ENCODE measurements around the gene GIN1. TPM values are rescaled to one million over a fixed set of nuclear protein-coding genes. Genes with fewer than 3 reads are reported as not detected.
A peak's percentile ranks its signal among the peaks of the same experiment; 100 is the strongest.

GIN1 gene
- total and polyA plus RNA-seq, 9 of the 15 experiments (the other 6 are each of a cell fraction or from before 2014, with no cell fraction given) = 2.4 to 9.8 (median 7.8) TPM

DNA sequence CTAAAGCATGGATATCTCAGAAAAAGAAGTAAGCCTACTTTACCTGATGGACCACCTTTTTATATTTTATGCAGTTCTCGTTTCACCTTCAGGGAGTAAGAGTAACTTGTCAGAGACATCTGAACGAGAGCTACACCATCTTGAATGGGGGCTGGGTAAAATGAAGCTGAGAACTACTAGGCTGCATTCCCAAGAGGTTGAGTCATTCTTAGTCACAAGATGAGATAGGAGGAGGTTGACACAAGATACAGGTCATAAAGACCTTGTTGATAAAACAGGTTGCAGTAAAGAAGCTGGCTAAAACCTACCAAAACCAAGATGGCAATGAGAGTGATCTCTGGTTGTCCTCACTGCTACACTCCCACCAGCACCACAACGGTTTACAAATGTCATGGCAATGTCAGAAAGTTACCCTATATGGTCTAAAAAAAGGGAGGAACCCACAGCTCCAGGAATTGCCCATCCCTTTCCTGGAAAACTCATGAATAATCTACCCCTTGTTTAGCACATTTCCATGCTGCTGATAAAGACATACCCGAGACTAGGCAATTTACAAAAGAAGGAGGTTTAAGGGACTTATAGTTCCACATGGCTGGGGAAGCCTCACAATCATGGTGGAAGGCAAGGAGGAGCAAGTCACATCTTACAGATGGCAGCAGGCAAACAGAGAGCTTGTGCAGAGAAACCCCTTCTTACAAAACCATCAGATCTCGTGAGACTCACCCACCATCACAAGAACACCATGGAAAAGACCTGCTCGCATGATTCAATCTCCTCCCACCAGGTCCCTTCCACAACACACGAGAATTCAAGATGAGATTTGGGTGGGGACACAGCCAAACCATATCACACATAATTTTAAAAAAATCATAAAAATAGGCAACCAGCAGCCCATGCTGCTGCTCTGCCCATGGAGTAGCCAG is 62.5 kb downstream of the GIN1 start (continued):
- TF ChIP-seq, protein P1, sequence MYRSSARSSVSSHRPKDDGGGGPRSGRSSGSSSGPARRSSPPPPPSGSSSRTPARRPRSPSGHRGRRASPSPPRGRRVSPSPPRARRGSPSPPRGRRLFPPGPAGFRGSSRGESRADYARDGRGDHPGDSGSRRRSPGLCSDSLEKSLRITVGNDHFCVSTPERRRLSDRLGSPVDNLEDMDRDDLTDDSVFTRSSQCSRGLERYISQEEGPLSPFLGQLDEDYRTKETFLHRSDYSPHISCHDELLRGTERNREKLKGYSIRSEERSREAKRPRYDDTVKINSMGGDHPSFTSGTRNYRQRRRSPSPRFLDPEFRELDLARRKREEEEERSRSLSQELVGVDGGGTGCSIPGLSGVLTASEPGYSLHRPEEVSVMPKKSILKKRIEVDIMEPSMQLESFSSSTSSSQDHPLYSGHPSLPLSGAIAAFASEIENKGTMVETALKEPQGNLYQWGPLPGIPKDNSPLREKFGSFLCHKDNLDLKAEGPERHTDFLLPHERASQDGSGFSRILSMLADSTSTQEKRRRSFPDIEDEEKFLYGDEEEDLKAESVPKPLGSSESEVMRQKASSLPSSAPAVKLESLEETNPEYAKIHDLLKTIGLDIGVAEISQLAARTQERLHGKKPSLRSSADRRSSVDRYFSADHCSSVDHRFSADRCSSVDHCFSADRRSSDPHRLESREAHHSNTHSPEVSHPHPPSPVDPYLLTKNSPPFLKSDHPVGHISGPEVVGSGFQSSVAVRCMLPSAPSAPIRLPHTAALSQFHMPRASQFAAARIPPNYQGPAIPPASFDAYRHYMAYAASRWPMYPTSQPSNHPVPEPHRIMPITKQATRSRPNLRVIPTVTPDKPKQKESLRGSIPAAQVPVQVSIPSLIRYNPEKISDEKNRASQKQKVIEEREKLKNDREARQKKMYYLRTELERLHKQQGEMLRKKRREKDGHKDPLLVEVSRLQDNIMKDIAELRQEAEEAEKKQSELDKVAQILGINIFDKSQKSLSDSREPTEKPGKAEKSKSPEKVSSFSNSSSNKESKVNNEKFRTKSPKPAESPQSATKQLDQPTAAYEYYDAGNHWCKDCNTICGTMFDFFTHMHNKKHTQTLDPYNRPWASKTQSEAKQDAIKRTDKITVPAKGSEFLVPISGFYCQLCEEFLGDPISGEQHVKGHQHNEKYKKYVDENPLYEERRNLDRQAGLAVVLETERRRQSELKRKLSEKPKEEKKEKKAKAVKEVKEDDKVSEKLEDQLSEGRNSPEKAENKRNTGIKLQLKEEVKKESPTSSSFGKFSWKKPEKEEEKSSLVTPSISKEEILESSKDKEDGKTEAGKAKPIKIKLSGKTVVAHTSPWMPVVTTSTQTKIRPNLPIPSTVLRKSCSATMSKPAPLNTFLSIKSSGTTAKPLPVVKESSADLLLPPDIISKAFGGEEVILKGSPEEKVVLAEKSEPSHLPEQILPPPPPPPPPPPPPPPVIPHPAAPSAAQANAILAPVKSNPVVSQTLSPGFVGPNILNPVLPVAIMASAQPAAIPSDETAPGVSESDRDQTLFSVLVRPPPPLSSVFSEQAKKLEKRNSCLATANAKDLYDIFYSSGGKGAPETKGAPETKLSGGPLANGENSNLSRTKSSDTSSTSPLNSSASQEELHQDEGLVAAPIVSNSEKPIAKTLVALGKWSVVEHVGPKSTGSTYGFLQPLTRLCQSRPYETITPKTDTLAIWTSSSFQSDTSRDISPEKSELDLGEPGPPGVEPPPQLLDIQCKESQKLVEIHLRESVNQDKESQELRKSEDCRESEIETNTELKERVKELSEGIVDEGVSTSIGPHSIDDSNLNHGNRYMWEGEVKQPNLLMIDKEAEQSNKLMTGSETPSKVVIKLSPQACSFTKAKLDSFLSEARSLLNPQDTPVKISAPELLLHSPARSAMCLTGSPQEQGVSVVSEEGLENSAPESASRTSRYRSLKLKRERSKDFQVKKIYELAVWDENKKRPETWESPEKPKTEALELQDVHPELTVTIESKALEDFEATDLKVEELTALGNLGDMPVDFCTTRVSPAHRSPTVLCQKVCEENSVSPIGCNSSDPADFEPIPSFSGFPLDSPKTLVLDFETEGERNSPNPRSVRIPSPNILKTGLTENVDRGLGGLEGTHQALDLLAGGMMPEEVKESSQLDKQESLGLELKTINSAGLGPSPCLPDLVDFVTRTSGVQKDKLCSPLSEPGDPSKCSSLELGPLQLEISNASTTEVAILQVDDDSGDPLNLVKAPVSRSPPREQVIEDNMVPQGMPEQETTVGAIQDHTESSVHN (IDR thresholded peaks at IDR 0.05; ENCODE audit: borderline replicate concordance in 1 of 2, low read depth in 1 of 2) = no peak
- TF ChIP-seq, protein P2, sequence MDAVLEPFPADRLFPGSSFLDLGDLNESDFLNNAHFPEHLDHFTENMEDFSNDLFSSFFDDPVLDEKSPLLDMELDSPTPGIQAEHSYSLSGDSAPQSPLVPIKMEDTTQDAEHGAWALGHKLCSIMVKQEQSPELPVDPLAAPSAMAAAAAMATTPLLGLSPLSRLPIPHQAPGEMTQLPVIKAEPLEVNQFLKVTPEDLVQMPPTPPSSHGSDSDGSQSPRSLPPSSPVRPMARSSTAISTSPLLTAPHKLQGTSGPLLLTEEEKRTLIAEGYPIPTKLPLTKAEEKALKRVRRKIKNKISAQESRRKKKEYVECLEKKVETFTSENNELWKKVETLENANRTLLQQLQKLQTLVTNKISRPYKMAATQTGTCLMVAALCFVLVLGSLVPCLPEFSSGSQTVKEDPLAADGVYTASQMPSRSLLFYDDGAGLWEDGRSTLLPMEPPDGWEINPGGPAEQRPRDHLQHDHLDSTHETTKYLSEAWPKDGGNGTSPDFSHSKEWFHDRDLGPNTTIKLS (IDR thresholded peaks at IDR 0.05; ENCODE audit: borderline replicate concordance, low read depth) = no peak
- TF ChIP-seq ZNF212 (CRISPR knock-in tag; IDR thresholded peaks at IDR 0.05) = peak; percentile 92
- TF ChIP-seq, protein P3, sequence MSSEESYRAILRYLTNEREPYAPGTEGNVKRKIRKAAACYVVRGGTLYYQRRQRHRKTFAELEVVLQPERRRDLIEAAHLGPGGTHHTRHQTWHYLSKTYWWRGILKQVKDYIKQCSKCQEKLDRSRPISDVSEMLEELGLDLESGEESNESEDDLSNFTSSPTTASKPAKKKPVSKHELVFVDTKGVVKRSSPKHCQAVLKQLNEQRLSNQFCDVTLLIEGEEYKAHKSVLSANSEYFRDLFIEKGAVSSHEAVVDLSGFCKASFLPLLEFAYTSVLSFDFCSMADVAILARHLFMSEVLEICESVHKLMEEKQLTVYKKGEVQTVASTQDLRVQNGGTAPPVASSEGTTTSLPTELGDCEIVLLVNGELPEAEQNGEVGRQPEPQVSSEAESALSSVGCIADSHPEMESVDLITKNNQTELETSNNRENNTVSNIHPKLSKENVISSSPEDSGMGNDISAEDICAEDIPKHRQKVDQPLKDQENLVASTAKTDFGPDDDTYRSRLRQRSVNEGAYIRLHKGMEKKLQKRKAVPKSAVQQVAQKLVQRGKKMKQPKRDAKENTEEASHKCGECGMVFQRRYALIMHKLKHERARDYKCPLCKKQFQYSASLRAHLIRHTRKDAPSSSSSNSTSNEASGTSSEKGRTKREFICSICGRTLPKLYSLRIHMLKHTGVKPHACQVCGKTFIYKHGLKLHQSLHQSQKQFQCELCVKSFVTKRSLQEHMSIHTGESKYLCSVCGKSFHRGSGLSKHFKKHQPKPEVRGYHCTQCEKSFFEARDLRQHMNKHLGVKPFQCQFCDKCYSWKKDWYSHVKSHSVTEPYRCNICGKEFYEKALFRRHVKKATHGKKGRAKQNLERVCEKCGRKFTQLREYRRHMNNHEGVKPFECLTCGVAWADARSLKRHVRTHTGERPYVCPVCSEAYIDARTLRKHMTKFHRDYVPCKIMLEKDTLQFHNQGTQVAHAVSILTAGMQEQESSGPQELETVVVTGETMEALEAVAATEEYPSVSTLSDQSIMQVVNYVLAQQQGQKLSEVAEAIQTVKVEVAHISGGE (CRISPR knock-in tag; IDR thresholded peaks at IDR 0.05) = peak in 1 of 3 experiments; percentile 85; a peak in 2 of 6 replicates
- TF ChIP-seq, protein P4, sequence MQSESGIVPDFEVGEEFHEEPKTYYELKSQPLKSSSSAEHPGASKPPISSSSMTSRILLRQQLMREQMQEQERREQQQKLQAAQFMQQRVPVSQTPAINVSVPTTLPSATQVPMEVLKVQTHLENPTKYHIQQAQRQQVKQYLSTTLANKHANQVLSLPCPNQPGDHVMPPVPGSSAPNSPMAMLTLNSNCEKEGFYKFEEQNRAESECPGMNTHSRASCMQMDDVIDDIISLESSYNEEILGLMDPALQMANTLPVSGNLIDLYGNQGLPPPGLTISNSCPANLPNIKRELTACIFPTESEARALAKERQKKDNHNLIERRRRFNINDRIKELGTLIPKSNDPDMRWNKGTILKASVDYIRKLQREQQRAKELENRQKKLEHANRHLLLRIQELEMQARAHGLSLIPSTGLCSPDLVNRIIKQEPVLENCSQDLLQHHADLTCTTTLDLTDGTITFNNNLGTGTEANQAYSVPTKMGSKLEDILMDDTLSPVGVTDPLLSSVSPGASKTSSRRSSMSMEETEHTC (IDR thresholded peaks at IDR 0.05) = no peak
- 0 out of 2 replicates have a peak, but pooled peaks have one; percentile 13 for TF ChIP-seq CEBPB (tag; IDR thresholded peaks at IDR 0.05)
- no peak for TF ChIP-seq SRSF1 (IDR thresholded peaks at IDR 0.05; ENCODE audit: low read depth, low read length)
- TF ChIP-seq, protein P5, sequence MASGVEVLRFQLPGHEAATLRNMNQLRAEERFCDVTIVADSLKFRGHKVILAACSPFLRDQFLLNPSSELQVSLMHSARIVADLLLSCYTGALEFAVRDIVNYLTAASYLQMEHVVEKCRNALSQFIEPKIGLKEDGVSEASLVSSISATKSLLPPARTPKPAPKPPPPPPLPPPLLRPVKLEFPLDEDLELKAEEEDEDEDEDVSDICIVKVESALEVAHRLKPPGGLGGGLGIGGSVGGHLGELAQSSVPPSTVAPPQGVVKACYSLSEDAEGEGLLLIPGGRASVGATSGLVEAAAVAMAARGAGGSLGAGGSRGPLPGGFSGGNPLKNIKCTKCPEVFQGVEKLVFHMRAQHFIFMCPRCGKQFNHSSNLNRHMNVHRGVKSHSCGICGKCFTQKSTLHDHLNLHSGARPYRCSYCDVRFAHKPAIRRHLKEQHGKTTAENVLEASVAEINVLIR (CRISPR knock-in tag; IDR thresholded peaks at IDR 0.05) = peak; percentile 87
